HCT116 (cell line): ENCODE measurements around the gene SERINC4. TPM values are rescaled to one million over a fixed set of nuclear protein-coding genes. Genes with fewer than 3 reads are reported as not detected.
"Not testable (repeated sequence)": the region's sequence is repeated elsewhere in the genome, so short reads cannot be mapped to it uniquely, and the experiment has no call there.

Experiments used
- ATAC-seq: fragments of 200-7000 bp; cut with Tn5 transposase; 2 replicates; pipeline ENCODE4 v1.9.1; 2020; ENCODE audit warnings: mild to moderate bottlenecking, moderate library complexity
- BruUV-seq: library from RNA; stranded (reverse); fragments of 400-500 nt; replicated peaks from 2 replicates; lab custom pipeline; 2021; lab: Mats Ljungman, UMichigan
- CTCF ChIA-PET: fragments of 300-600 bp; sonication (Branson Sonifier 250); formaldehyde crosslinking; loops from one replicate; lab custom pipeline; 2021; ENCODE audit warnings: antibody characterized with exemption; lab: Charles Lee
- POLR2A ChIA-PET: fragments of 300-600, 350-600 bp; sonication (Branson Sonifier 250); formaldehyde crosslinking; loops from one replicate; lab custom pipeline; 2021; ENCODE audit warnings: antibody characterized with exemption; lab: Charles Lee
- RAD21 ChIA-PET, 2 experiments: fragments of 300-600 bp; sonication (Branson Sonifier 250); formaldehyde crosslinking; loops; one replicate each; lab custom pipeline; 2023; ENCODE audit warnings: low total read pairs in 2 of 2; ENCODE audit not compliant: uncharacterized antibody in 2 of 2, unreplicated experiment in 2 of 2, low non-redundant PET in 1 of 2; lab: Charles Lee
- DNase-seq: peaks from one replicate; pipeline ENCODE4 v3.0.0-alpha.2; 2010; ENCODE audit warnings: low read depth, low spot score
- H2AFZ ChIP-seq: fragments of 200-600 bp; shearing (Covaris generic), sonication (generic); 2 replicates; pipeline ENCODE4 v1.6.1; 2017; ENCODE audit warnings: low read depth, mixed run types, mixed read lengths, antibody characterized with exemption, low read length; ENCODE audit not compliant: poor library complexity, severe bottlenecking
- H3K27ac ChIP-seq: 2 replicates; pipeline ENCODE4 v1.5.1; 2012; ENCODE audit warnings: low read depth, low read length
- H3K27me3 ChIP-seq: fragments of 200-600 bp; sonication (generic); 2 replicates; pipeline ENCODE4 v1.6.1; 2016; ENCODE audit warnings: mixed run types, low read length, mixed read lengths; ENCODE audit not compliant: insufficient read depth
- H3K36me3 ChIP-seq, 2 experiments: fragments of 200-500 bp in 1 of 2; fragments of 200-600 bp in 1 of 2; sonication (Bioruptor generic) in 1 of 2; sonication (generic) in 1 of 2; 2 replicates each; pipeline versions ENCODE4 v1.5.1 to v1.6.1; 2014 to 2016; ENCODE audit warnings: low read length in 2 of 2, inconsistent platforms in 1 of 2, mixed read lengths in 1 of 2, mixed run types in 1 of 2; ENCODE audit not compliant: insufficient read depth in 2 of 2, control insufficient read depth in 1 of 2
- H3K4me1 ChIP-seq, 2 experiments: fragments of 200-600 bp in 1 of 2; sonication (generic) in 1 of 2; 2 replicates each; pipeline versions ENCODE4 v1.5.1 to v1.6.1; 2012 to 2017; ENCODE audit warnings: low read length in 2 of 2, inconsistent platforms in 1 of 2, mild to moderate bottlenecking in 1 of 2, mixed read lengths in 1 of 2, mixed run types in 1 of 2, moderate library complexity in 1 of 2; ENCODE audit not compliant: insufficient read depth in 2 of 2, control insufficient read depth in 1 of 2
- H3K4me2 ChIP-seq: fragments of 200-600 bp; sonication (generic); 2 replicates; pipeline ENCODE4 v1.6.1; 2017; ENCODE audit warnings: mixed run types, low read length, mixed read lengths
- H3K4me3 ChIP-seq, 2 experiments: fragments of 200-600 bp in 1 of 2; sonication (generic) in 1 of 2; replicated peaks in 1 of 2; 2 replicates each; pipeline ENCODE4 v1.5.1; 2011 to 2016; ENCODE audit warnings: low read length in 2 of 2, control low read depth in 1 of 2, low read depth in 1 of 2, mild to moderate bottlenecking in 1 of 2, mixed read lengths in 1 of 2, mixed run types in 1 of 2
- H3K79me2 ChIP-seq: fragments of 200-600 bp; sonication (generic); 2 replicates; pipeline ENCODE4 v1.6.1; 2017; ENCODE audit warnings: mild to moderate bottlenecking, mixed run types, low read length, moderate library complexity, mixed read lengths; ENCODE audit not compliant: insufficient read depth
- H3K9ac ChIP-seq: fragments of 200-600 bp; sonication (generic); 2 replicates; pipeline ENCODE4 v1.6.1; 2016; ENCODE audit warnings: low read length, mixed read lengths
- H3K9me2 ChIP-seq: fragments of 200-600 bp; sonication (generic), shearing (Covaris generic); 2 replicates; pipeline ENCODE4 v1.6.1; 2017; ENCODE audit warnings: mixed run types, mild to moderate bottlenecking, moderate library complexity; ENCODE audit not compliant: insufficient read depth
- H3K9me3 ChIP-seq, 2 experiments: fragments of 200-500 bp in 1 of 2; fragments of 200-600 bp in 1 of 2; sonication (Bioruptor generic) in 1 of 2; sonication (generic) in 1 of 2; 2 replicates each; pipeline ENCODE4 v1.6.1; 2014 to 2017; ENCODE audit warnings: low read length in 2 of 2, mixed read lengths in 2 of 2, inconsistent platforms in 1 of 2, low read depth in 1 of 2, mild to moderate bottlenecking in 1 of 2, mixed run types in 1 of 2, moderate library complexity in 1 of 2; ENCODE audit not compliant: control insufficient read depth in 1 of 2, insufficient read depth in 1 of 2
- H4K20me1 ChIP-seq: fragments of 200-600 bp; sonication (generic), shearing (Covaris generic); 2 replicates; pipeline ENCODE4 v1.6.1; 2017; ENCODE audit warnings: mixed run types, mild to moderate bottlenecking, moderate library complexity; ENCODE audit not compliant: insufficient read depth
- EGR1 ChIP-seq: IDR thresholded peaks from 2 replicates; pipeline ENCODE4 v1.6.1; 2012; ENCODE audit warnings: low read depth
- EZH2 ChIP-seq: fragments of 200-600 bp; sonication (generic); IDR thresholded peaks from 2 replicates; pipeline ENCODE4 v1.6.1; 2017; ENCODE audit warnings: antibody characterized with exemption, mixed run types
- JUND ChIP-seq: IDR thresholded peaks from 2 replicates; pipeline ENCODE4 v1.6.1; 2012
- POLR2A ChIP-seq: IDR thresholded peaks from 2 replicates; pipeline ENCODE4 v1.7.0; 2011; ENCODE audit warnings: borderline replicate concordance; ENCODE audit not compliant: insufficient read depth, insufficient read length; ENCODE audit errors: extremely low read depth
- REST ChIP-seq: IDR thresholded peaks from 2 replicates; pipeline ENCODE4 v1.6.1; 2012; ENCODE audit warnings: low read depth
- SRF ChIP-seq: IDR thresholded peaks from 2 replicates; pipeline ENCODE4 v1.6.1; 2012; ENCODE audit warnings: low read depth
- YY1 ChIP-seq: IDR thresholded peaks from 2 replicates; pipeline ENCODE4 v1.6.1; 2011; ENCODE audit warnings: low read length, low read depth, moderate library complexity, mild to moderate bottlenecking; ENCODE audit not compliant: insufficient replicate concordance; ENCODE audit errors: extremely low read depth
- ZNF274 ChIP-seq: fragments of 200-500 bp; sonication (Bioruptor generic); IDR thresholded peaks from 2 replicates; pipeline ENCODE4 v1.6.1; 2014; ENCODE audit warnings: mild to moderate bottlenecking, low read depth, low read length, inconsistent platforms
- intact Hi-C: fragments of 100-400 bp; cut with micrococcal nuclease; formaldehyde crosslinking; loops from 2 replicates; pipeline ENCODE4 v1.10.0; 2022
- total RNA-seq: library from RNA; stranded (reverse); gene quantifications from one replicate; pipeline ENCODE4 v1.2.1, GENCODE V29; 2021; ENCODE audit not compliant: unreplicated experiment

The SERINC4 gene
- total RNA-seq, 1 experiment from 2014 or later: 0.12 TPM

GRCh38 chr15:43808435-43808950 lies 8.5 kb upstream of the SERINC4 start (continued):
- TF ChIP-seq REST (no peak), SRF (no peak), EGR1 (no peak), ZNF274 (no peak), EZH2 (no peak), YY1 (no peak), JUND (no peak), POLR2A (no peak)

GRCh38 chr15:43802676-43803075 lies 2.7 kb upstream of the SERINC4 start:
- peaks cover 31 to 33% of the 10 kb centered on the region in 2 experiments for H3K36me3 ChIP-seq
- H3K9me3 ChIP-seq, H3K4me2 ChIP-seq, DNase-seq, H3K27me3 ChIP-seq, H3K9ac ChIP-seq, ATAC-seq, H2AFZ ChIP-seq, BruUV-seq, H3K27ac ChIP-seq, intact Hi-C loops, H3K4me3 ChIP-seq, H3K9me2 ChIP-seq, H4K20me1 ChIP-seq, RAD21 ChIA-PET, CTCF ChIA-PET: not testable (repeated sequence)
- peaks cover 18% of the 10 kb centered on the region for H3K79me2 ChIP-seq
- POLR2A ChIA-PET: interaction anchor here (0.6 to 1.2 kb wide), 2 partner anchors 9 to 622 kb away, joined by 3 read pairs; no protein-coding TSS in a partner anchor
- H3K4me1 ChIP-seq: peaks cover 6 to 23% of the 10 kb centered on the region in 2 experiments; a peak in 3 of 4 replicates
